Heart left ventricle (tissue), 11 donors: ENCODE results near the gene CYGB. TPM values are rescaled to one million over a fixed set of nuclear protein-coding genes. Genes with fewer than 3 reads are reported as not detected.

ENCODE experiments used
- polyA plus RNA-seq, 2 donors: library from polyadenylated mRNA; stranded (reverse); fragments of 200-250 nt; gene quantifications; one replicate each; pipeline ENCODE4 v1.2.3, GENCODE V29; 2013
- total RNA-seq, 9 donors: library from RNA; depleted of rRNA in 2 of 9; stranded (reverse); fragments of >200 nt in 2 of 9; fragmentation: NEBNext Ultra II Directional in 3 of 9; extraction: Animal tissue kit (Norgen Biotek cat#: 25700) in 3 of 9; gene quantifications; one replicate each; pipeline versions ENCODE4 v1.1.0 to v1.2.4, GENCODE V29; 2016 to 2023
- donor health status: ischemic (EF 13 %, LVEDD 7.1; RV severe dilation, severe dysfunction).
- donor health status: healthy with polysubstance abuse.
- donor health status: DM: no; HTN: yes; CAD: no.
- donor health status: DM: no; HTN: no; CAD: no.
- donor health status: ischemic (EF 25% LVEDD 5.7; RV mildly dilated, moderate dysfunction).
- donor health status: healthy.
- donor health status: DM: yes; HTN: yes; CAD: no.
- donor health status: PGD.
- donor health status: nonischemic (EF 23%, LVEDD 6.1; RV moderate dilation, normal function).

The CYGB gene
- total and polyA plus RNA-seq, 11 donors, result 11.8 to 37.9 (median 21.9) TPM

Other genes starting within 250 kb of the CYGB start
- gene QRICH2, start 229.4 kb downstream of the CYGB start, total RNA-seq, result 1 to 10 TPM; 1.0 to 2.7 (median 1.6) TPM
- gene QRICH2, start 229.4 kb downstream of the CYGB start, polyA plus RNA-seq, result 1 to 10 TPM; 2.1 to 2.7 TPM
- 10 to 100 TPM; 28.2 to 39.7 (median 30.9) TPM for gene PRPSAP1, start 183.8 kb downstream of the CYGB start, total RNA-seq
- 10 to 100 TPM; 22.7 to 36.1 TPM for gene PRPSAP1, start 183.8 kb downstream of the CYGB start, polyA plus RNA-seq
- 10 to 100 TPM in 3 of 9 donors, 1 to 10 TPM in 6; 2.6 to 13.8 (median 4.6) TPM for gene SPHK1, start 153.1 kb downstream of the CYGB start, total RNA-seq
- 10 to 100 TPM in 1 of 2 donors, 1 to 10 TPM in 1; 2.6 to 20.5 TPM for gene SPHK1, start 153.1 kb downstream of the CYGB start, polyA plus RNA-seq
- 10 to 100 TPM; 23.0 to 36.1 (median 31.8) TPM for gene UBE2O, start 84.6 kb downstream of the CYGB start, total RNA-seq
- 10 to 100 TPM; 16.0 to 19.3 TPM for gene UBE2O, start 84.6 kb downstream of the CYGB start, polyA plus RNA-seq
- gene AANAT, start 70.1 kb downstream of the CYGB start, total RNA-seq, result not detected
- gene AANAT, start 70.1 kb downstream of the CYGB start, polyA plus RNA-seq, result under 1 TPM in 1 of 2 donors, not detected in 1; 0.19 TPM
- 10 to 100 TPM in 7 of 9 donors, 1 to 10 TPM in 2; 6.3 to 49.4 (median 14.1) TPM for gene RHBDF2, start 36.3 kb downstream of the CYGB start, total RNA-seq
- 10 to 100 TPM; 11.7 to 18.3 TPM for gene RHBDF2, start 36.3 kb downstream of the CYGB start, polyA plus RNA-seq
- 1 to 10 TPM; 1.1 to 4.9 (median 2.7) TPM for gene PRCD, start 2.3 kb upstream of the CYGB start, total RNA-seq
- 1 to 10 TPM; 1.2 to 7.6 TPM for gene PRCD, start 2.3 kb upstream of the CYGB start, polyA plus RNA-seq
- gene ST6GALNAC2, start 48.2 kb upstream of the CYGB start, total RNA-seq, result 1 to 10 TPM; 3.3 to 7.8 (median 5.6) TPM
- gene ST6GALNAC2, start 48.2 kb upstream of the CYGB start, polyA plus RNA-seq, result 1 to 10 TPM; 2.1 to 2.3 TPM
- 10 to 100 TPM in 1 of 9 donors, 1 to 10 TPM in 8; 1.7 to 10.3 (median 3.5) TPM for gene ST6GALNAC1, start 106.0 kb upstream of the CYGB start, total RNA-seq
- 1 to 10 TPM; 3.1 to 4.2 TPM for gene ST6GALNAC1, start 106.0 kb upstream of the CYGB start, polyA plus RNA-seq
- gene MXRA7, start 173.3 kb upstream of the CYGB start, total RNA-seq, result 100 to 1,000 TPM; 270 to 539 (median 466) TPM
- gene MXRA7, start 173.3 kb upstream of the CYGB start, polyA plus RNA-seq, result 100 to 1,000 TPM; 240 to 245 TPM
- gene JMJD6, start 188.9 kb upstream of the CYGB start, total RNA-seq, result 10 to 100 TPM; 32.4 to 67.0 (median 39.1) TPM
- 10 to 100 TPM; 30.1 to 75.6 TPM for gene JMJD6, start 188.9 kb upstream of the CYGB start, polyA plus RNA-seq
- gene METTL23, start 189.1 kb upstream of the CYGB start, total RNA-seq, result 10 to 100 TPM; 22.1 to 33.7 (median 24.0) TPM
- 10 to 100 TPM; 23.8 to 26.4 TPM for gene METTL23, start 189.1 kb upstream of the CYGB start, polyA plus RNA-seq
- 100 to 1,000 TPM in 3 of 9 donors, 10 to 100 TPM in 6; 67.0 to 155 (median 79.5) TPM for gene SRSF2, start 199.6 kb upstream of the CYGB start, total RNA-seq
- 10 to 100 TPM; 69.1 to 88.6 TPM for gene SRSF2, start 199.6 kb upstream of the CYGB start, polyA plus RNA-seq
- gene MFSD11, start 200.4 kb upstream of the CYGB start, total RNA-seq, result 10 to 100 TPM; 20.6 to 36.5 (median 27.9) TPM
- gene MFSD11, start 200.4 kb upstream of the CYGB start, polyA plus RNA-seq, result 10 to 100 TPM; 14.3 to 14.7 TPM